Thoracic aorta (tissue), 2 donors: ENCODE measurements around the gene IFNGR2. TPM values are rescaled to one million over a fixed set of nuclear protein-coding genes. Genes with fewer than 3 reads are reported as not detected.
"Not testable (repeated sequence)": the region's sequence is repeated elsewhere in the genome, so short reads cannot be mapped to it uniquely, and the experiment has no call there.

Experiments
- ATAC-seq: fragments of 150-250 bp; one replicate; pipeline ENCODE4 v1.8.0; 2017; ENCODE audit warnings: low read depth; ENCODE audit not compliant: insufficient number of reproducible peaks, low FRiP score
- DNase-seq: peaks from one replicate; pipeline ENCODE4 v3.0.0-alpha.2; 2020; ENCODE audit warnings: low spot score
- H3K27ac ChIP-seq, 2 donors: fragments of 200-600 bp; sonication (generic); 1 replicate in 1 of 2; 2 replicates in 1 of 2; pipeline ENCODE4 v1.5.1; 2016; ENCODE audit warnings: mild to moderate bottlenecking in 2 of 2, moderate library complexity in 2 of 2
- H3K27me3 ChIP-seq: fragments of 200-600 bp; sonication (generic); replicated peaks from 2 replicates; pipeline ENCODE4 v1.6.0; 2016; ENCODE audit warnings: mild to moderate bottlenecking; ENCODE audit not compliant: insufficient read depth
- H3K36me3 ChIP-seq: fragments of 200-600 bp; sonication (generic); one replicate; pipeline ENCODE4 v1.5.1; 2016
- H3K4me1 ChIP-seq, 2 donors: fragments of 200-600 bp; sonication (generic); 1 replicate in 1 of 2; 2 replicates in 1 of 2; pipeline versions ENCODE4 v1.5.1 to v1.6.0; 2016; ENCODE audit warnings: low read depth in 2 of 2, mild to moderate bottlenecking in 1 of 2; ENCODE audit not compliant: control insufficient read depth in 1 of 2
- H3K4me3 ChIP-seq: fragments of 200-600 bp; sonication (generic); 2 replicates; pipeline ENCODE4 v1.5.1; 2016; ENCODE audit warnings: mild to moderate bottlenecking
- H3K9me3 ChIP-seq: fragments of 200-600 bp; sonication (generic); 2 replicates; pipeline ENCODE4 v1.5.1; 2016
- CTCF ChIP-seq: fragments of 200-600 bp; sonication (generic); IDR thresholded peaks from one replicate; pipeline ENCODE4 v1.5.1; 2019; ENCODE audit warnings: antibody characterized with exemption
- total RNA-seq, 2 donors: library from RNA; depleted of rRNA; stranded (reverse); fragments of >200 nt; gene quantifications; one replicate each; pipeline versions ENCODE4 v1.1.0 to v1.2.3, GENCODE V29; 2016

IFNGR2 gene
- total RNA-seq, 2 donors from 2014 or later = 67.3 to 72.2 TPM

- Histone ChIP-seq H3K4me3 (no peak overlapping the region), H3K9me3 (no peaks in the 10 kb centered on the region), H3K36me3 (no peaks in the 10 kb centered on the region), H3K27ac (peak overlapping the region in 1 of 2 donors; percentile 84), H3K27me3 (no peaks in the 10 kb centered on the region), H3K4me1 (peaks cover 17 to 34% of the 10 kb centered on the region in 2 donors)
- DNase-seq = no peak
- ATAC-seq = no peak
- TF ChIP-seq CTCF = no peak
Observed at GRCh38 chr21:33401630-33401992, 1.6 kb upstream of the IFNGR2 start.

- H3K4me1 ChIP-seq = peaks cover 15 to 35% of the 10 kb centered on the region in 2 donors
- H3K27me3 ChIP-seq = no peaks in the 10 kb centered on the region
- H3K9me3 ChIP-seq = no peaks in the 10 kb centered on the region
- H3K36me3 ChIP-seq = no peaks in the 10 kb centered on the region
- H3K27ac ChIP-seq = peak overlapping the region; percentile 84 to 93
- ATAC-seq = peak; percentile 60
- DNase-seq = no peak
- peak overlapping the region; percentile 96 for H3K4me3 ChIP-seq
- no peak for TF ChIP-seq CTCF
Observed at GRCh38 chr21:33402001-33402979, 923 bp upstream of the IFNGR2 start.

- Histone ChIP-seq H3K36me3 (no peaks in the 10 kb centered on the region), H3K27me3 (no peaks in the 10 kb centered on the region), H3K4me3 (peak overlapping the region; percentile 96), H3K27ac (peak overlapping the region; percentile 93 to 98), H3K9me3 (no peaks in the 10 kb centered on the region), H3K4me1 (peaks cover 15 to 38% of the 10 kb centered on the region in 2 donors)
- ATAC-seq (no peak), DNase-seq (no peak)
- TF ChIP-seq CTCF = no peak
Observed at GRCh38 chr21:33403786-33404585, 773 bp downstream of the IFNGR2 start.

- Histone ChIP-seq H3K27ac (peak overlapping the region in 1 of 2 donors; percentile 17), H3K36me3 (peaks cover 5% of the 10 kb centered on the region), H3K27me3 (no peaks in the 10 kb centered on the region), H3K4me1 (peaks cover 15 to 51% of the 10 kb centered on the region in 2 donors), H3K9me3 (no peaks in the 10 kb centered on the region), H3K4me3 (peak overlapping the region; percentile 4)
- ATAC-seq = no peak
- DNase-seq = no peak
- TF ChIP-seq CTCF = no peak
Observed at GRCh38 chr21:33406493-33406892, 3.3 kb downstream of the IFNGR2 start.

- H3K4me3 ChIP-seq = no peak overlapping the region
- H3K27ac ChIP-seq = no peak overlapping the region
- peaks cover 12% of the 10 kb centered on the region for H3K36me3 ChIP-seq
- H3K4me1 ChIP-seq = peaks cover 4 to 20% of the 10 kb centered on the region in 2 donors
- ATAC-seq (no peak), DNase-seq (no peak)
- no peaks in the 10 kb centered on the region for H3K9me3 ChIP-seq
- H3K27me3 ChIP-seq = no peaks in the 10 kb centered on the region
- no peak for TF ChIP-seq CTCF
Observed at GRCh38 chr21:33411949-33412430, 8.8 kb downstream of the IFNGR2 start.

GRCh38 chr21:33412439-33412831 is 9.2 kb downstream of the IFNGR2 start:
- H3K27ac ChIP-seq, H3K9me3 ChIP-seq, DNase-seq, H3K27me3 ChIP-seq, H3K4me3 ChIP-seq, ATAC-seq: not testable (repeated sequence)
- Histone ChIP-seq H3K4me1 (peaks cover 2 to 15% of the 10 kb centered on the region in 2 donors), H3K36me3 (peaks cover 16% of the 10 kb centered on the region)
